Measurements from ENCODE around the gene NARF.

NARF gene

GRCh38 chr17:82458179-82458884, at the start of gene NARF:
Gene NARF, plus strand, starts transcription at chr17:82458741. Its CDS starts 63 bp downstream, at chr17:82458804.
- no peaks in the 10 kb centered on the region for H3K36me3 ChIP-seq (ENCODE audit: low read length)
- no peaks in the 10 kb centered on the region for H4K20me1 ChIP-seq (ENCODE audit: low read depth, low read length)
- H3K9me3 ChIP-seq (ENCODE audit: insufficient read depth, low read length) = no peaks in the 10 kb centered on the region
- no peaks in the 10 kb centered on the region for H3F3A ChIP-seq (ENCODE audit: insufficient read depth)
- no peaks in the 10 kb centered on the region for H3K9me2 ChIP-seq (replicated peaks; ENCODE audit: insufficient read depth, low read length)
- peak within 1 kb of the TSS; percentile 82 for H3K9ac ChIP-seq (ENCODE audit: low read length)
- H3K27me3 ChIP-seq (ENCODE audit: low read length) = no peaks in the 10 kb centered on the region
- peak within 1 kb of the TSS; percentile 50 for H2AFZ ChIP-seq (ENCODE audit: low read depth, low read length, severe bottlenecking)
- no peak for TF ChIP-seq CTCF (IDR thresholded peaks at IDR 0.05; ENCODE audit: insufficient read depth, low read length, poor library complexity, severe bottlenecking)
- no peak for TF ChIP-seq EZH2phosphoT487 (conservative IDR thresholded peaks at IDR 0.05; ENCODE audit: low read length)
- peak within 1 kb of the TSS; percentile 98 for H3K4me3 ChIP-seq (ENCODE audit: insufficient read depth, low read length, poor library complexity, severe bottlenecking)
- H3K79me2 ChIP-seq (ENCODE audit: insufficient read depth, low read length) = peaks cover 9% of the 10 kb centered on the region; the same call in 1 of the 2 replicates
- H3K4me2 ChIP-seq (ENCODE audit: low read depth, low read length, poor library complexity, severe bottlenecking) = peak within 1 kb of the TSS; percentile 97
- H3K27ac ChIP-seq (ENCODE audit: low read depth, low read length) = peak within 1 kb of the TSS; percentile 86

- no peaks in the 10 kb centered on the region; the same call in 1 of the 2 replicates for H4K20me1 ChIP-seq (ENCODE audit: low read depth, low read length)
- no peak overlapping the region for H2AFZ ChIP-seq (ENCODE audit: low read depth, low read length, severe bottlenecking)
- no peaks in the 10 kb centered on the region for H3K9me3 ChIP-seq (ENCODE audit: insufficient read depth, low read length)
- TF ChIP-seq CTCF (IDR thresholded peaks at IDR 0.05; ENCODE audit: insufficient read depth, low read length, poor library complexity, severe bottlenecking) = no peak
- TF ChIP-seq EZH2phosphoT487 (conservative IDR thresholded peaks at IDR 0.05; ENCODE audit: low read length) = no peak
- H3K4me2 ChIP-seq (ENCODE audit: low read depth, low read length, poor library complexity, severe bottlenecking) = no peak overlapping the region
- H3F3A ChIP-seq (ENCODE audit: insufficient read depth) = no peaks in the 10 kb centered on the region
- no peak overlapping the region for H3K4me3 ChIP-seq (ENCODE audit: insufficient read depth, low read length, poor library complexity, severe bottlenecking)
- H3K27me3 ChIP-seq (ENCODE audit: low read length) = no peaks in the 10 kb centered on the region
- no peaks in the 10 kb centered on the region for H3K9me2 ChIP-seq (replicated peaks; ENCODE audit: insufficient read depth, low read length)
- no peaks in the 10 kb centered on the region for H3K79me2 ChIP-seq (ENCODE audit: insufficient read depth, low read length)
- H3K36me3 ChIP-seq (ENCODE audit: low read length) = no peaks in the 10 kb centered on the region
- no peak overlapping the region for H3K9ac ChIP-seq (ENCODE audit: low read length)
- H3K27ac ChIP-seq (ENCODE audit: low read depth, low read length) = no peak overlapping the region
Observed at GRCh38 chr17:82408938-82409318, 49.6 kb upstream of the NARF start.

GRCh38 chr17:82410014-82410716, 48.4 kb upstream of the NARF start:
- H3K4me2 ChIP-seq (ENCODE audit: low read depth, low read length, poor library complexity, severe bottlenecking) = no peak overlapping the region
- TF ChIP-seq CTCF (IDR thresholded peaks at IDR 0.05; ENCODE audit: insufficient read depth, low read length, poor library complexity, severe bottlenecking) (no peak), EZH2phosphoT487 (conservative IDR thresholded peaks at IDR 0.05; ENCODE audit: low read length) (no peak)
- H4K20me1 ChIP-seq (ENCODE audit: low read depth, low read length) = no peaks in the 10 kb centered on the region; the same call in 1 of the 2 replicates

More at GRCh38 chr17:82410014-82410716, 48.4 kb upstream of the NARF start:
- H3K79me2 ChIP-seq (ENCODE audit: insufficient read depth, low read length) = no peaks in the 10 kb centered on the region
- no peaks in the 10 kb centered on the region for H3K27me3 ChIP-seq (ENCODE audit: low read length)
- no peak overlapping the region for H2AFZ ChIP-seq (ENCODE audit: low read depth, low read length, severe bottlenecking)
- H3F3A ChIP-seq (ENCODE audit: insufficient read depth) = no peaks in the 10 kb centered on the region
- H3K9ac ChIP-seq (ENCODE audit: low read length) = no peak overlapping the region
- H3K9me2 ChIP-seq (replicated peaks; ENCODE audit: insufficient read depth, low read length) = no peaks in the 10 kb centered on the region
- no peaks in the 10 kb centered on the region for H3K9me3 ChIP-seq (ENCODE audit: insufficient read depth, low read length)
- H3K27ac ChIP-seq (ENCODE audit: low read depth, low read length) = no peak overlapping the region
- no peak overlapping the region for H3K4me3 ChIP-seq (ENCODE audit: insufficient read depth, low read length, poor library complexity, severe bottlenecking)
- H3K36me3 ChIP-seq (ENCODE audit: low read length) = no peaks in the 10 kb centered on the region

Data from SU-DHL-6 (cell line).